Ishikawa (cell line): ENCODE data around the gene DYRK3.

Experiments used
- CEBPB ChIP-seq: IDR thresholded peaks from 2 replicates; pipeline ENCODE4 v1.6.1; 2012
- CREB1 ChIP-seq: IDR thresholded peaks from 2 replicates; pipeline ENCODE4 v1.6.1; 2012; ENCODE audit warnings: low read depth
- EP300 ChIP-seq: IDR thresholded peaks from 2 replicates; pipeline ENCODE4 v1.6.1; 2012; ENCODE audit warnings: borderline replicate concordance
- FOXM1 ChIP-seq: IDR thresholded peaks from 2 replicates; pipeline ENCODE4 v1.6.1; 2012; ENCODE audit warnings: low read depth, borderline replicate concordance
- MAX ChIP-seq: IDR thresholded peaks from 2 replicates; pipeline ENCODE4 v1.6.1; 2012
- NFIC ChIP-seq: IDR thresholded peaks from 2 replicates; pipeline ENCODE4 v1.6.1; 2012
- RAD21 ChIP-seq: IDR thresholded peaks from 2 replicates; pipeline ENCODE4 v1.6.1; 2012; ENCODE audit warnings: low read depth
- REST ChIP-seq: IDR thresholded peaks from 2 replicates; pipeline ENCODE4 v1.6.1; 2012; ENCODE audit warnings: low read depth, mild to moderate bottlenecking
- TAF1 ChIP-seq: IDR thresholded peaks from 2 replicates; pipeline ENCODE4 v1.6.1; 2012; ENCODE audit warnings: low read depth, mild to moderate bottlenecking
- TCF12 ChIP-seq: IDR thresholded peaks from 2 replicates; pipeline ENCODE4 v1.6.1; 2012; ENCODE audit warnings: low read depth
- TEAD4 ChIP-seq: IDR thresholded peaks from 2 replicates; pipeline ENCODE4 v1.6.1; 2012
- USF1 ChIP-seq: IDR thresholded peaks from 2 replicates; pipeline ENCODE4 v1.6.1; 2012
- YY1 ChIP-seq: IDR thresholded peaks from 2 replicates; pipeline ENCODE4 v1.6.1; 2012; ENCODE audit warnings: low read depth
- ZBTB7A ChIP-seq: IDR thresholded peaks from 2 replicates; pipeline ENCODE4 v1.6.1; 2012; ENCODE audit warnings: low read depth

DYRK3 gene

GRCh38 chr1:206655471-206655882 lies 20.1 kb downstream of the DYRK3 start:
- TF ChIP-seq REST: no peak
- no peak for TF ChIP-seq EP300
- no peak for TF ChIP-seq USF1
- TF ChIP-seq TEAD4: no peak
- no peak for TF ChIP-seq RAD21
- no peak for TF ChIP-seq TCF12

DNA sequence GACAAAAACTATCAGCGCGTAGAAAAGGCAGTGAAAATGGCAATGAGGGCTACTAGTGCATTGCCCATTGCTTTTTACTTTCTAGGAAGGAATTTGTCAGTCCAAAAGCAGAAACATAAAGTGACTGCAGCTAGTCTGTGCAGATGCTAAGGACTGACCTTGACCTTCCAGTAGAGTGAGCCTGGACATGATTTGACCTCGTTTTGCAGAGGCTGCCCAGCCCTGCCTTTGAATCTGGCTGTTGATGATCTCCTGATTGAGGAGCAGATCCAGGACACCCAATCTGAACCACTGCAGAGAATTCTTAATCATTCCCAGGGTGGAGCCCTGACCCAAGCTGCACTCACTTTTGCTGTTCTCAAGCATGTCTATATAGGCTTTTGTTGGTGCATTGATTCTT lies 21.6 kb downstream of the DYRK3 start:
- TF ChIP-seq TEAD4 (no peak), REST (no peak), CEBPB (no peak), USF1 (no peak), RAD21 (no peak), TCF12 (no peak), FOXM1 (no peak)

GRCh38 chr1:206657751-206658150 lies 22.4 kb downstream of the DYRK3 start:
- TF ChIP-seq REST (no peak), RAD21 (no peak), NFIC (no peak), TEAD4 (no peak)

GRCh38 chr1:206658264-206658980 lies 23.1 kb downstream of the DYRK3 start:
- no peak for TF ChIP-seq NFIC
- TF ChIP-seq CEBPB: no peak
- no peak for TF ChIP-seq ZBTB7A
- no peak for TF ChIP-seq REST
- no peak for TF ChIP-seq USF1
- TF ChIP-seq RAD21: no peak
- no peak for TF ChIP-seq CREB1
- TF ChIP-seq MAX: no peak
- TF ChIP-seq TAF1: no peak
- TF ChIP-seq TEAD4: no peak
- no peak for TF ChIP-seq EP300
- TF ChIP-seq YY1: no peak
- TF ChIP-seq TCF12: no peak
- TF ChIP-seq FOXM1: no peak
